H1 (cell line): ENCODE data around the gene SPTBN4.

Experiments
- CEBPB ChIP-seq: IDR thresholded peaks from 2 replicates; pipeline ENCODE4 v1.6.1; 2012; ENCODE audit warnings: low read depth, low read length
- EP300 ChIP-seq, 2 experiments: IDR thresholded peaks; 1 replicate in 1 of 2; 2 replicates in 1 of 2; pipeline ENCODE4 v1.6.1; 2011 to 2012; ENCODE audit warnings: low read depth in 2 of 2, low read length in 2 of 2, mild to moderate bottlenecking in 2 of 2, borderline replicate concordance in 1 of 2, inconsistent platforms in 1 of 2, moderate library complexity in 1 of 2
- POLR2A ChIP-seq, 2 experiments: IDR thresholded peaks; 1 replicate in 1 of 2; 2 replicates in 1 of 2; pipeline ENCODE4 v1.6.1; 2011; ENCODE audit warnings: low read depth in 2 of 2, low read length in 2 of 2, mild to moderate bottlenecking in 2 of 2; ENCODE audit errors: control extremely low read depth in 1 of 2
- SUZ12 ChIP-seq: fragments of 200-600 bp; sonication (generic); IDR thresholded peaks from 2 replicates; pipeline ENCODE4 v1.6.1; 2012; ENCODE audit warnings: mild to moderate bottlenecking, inconsistent platforms, low read length, moderate library complexity, mixed read lengths
- TF ChIP-seq, protein P1 (sequence below), 3 experiments: IDR thresholded peaks; 1 replicate in 2 of 3; 2 replicates in 1 of 3; pipeline versions ENCODE4 v1.5.1 to v1.6.1; 2011; ENCODE audit warnings: low read length in 3 of 3, mild to moderate bottlenecking in 3 of 3, inconsistent platforms in 2 of 3, low read depth in 1 of 3, moderate library complexity in 1 of 3; ENCODE audit not compliant: insufficient read depth in 1 of 3; ENCODE audit errors: control extremely low read depth in 1 of 3

DNA sequence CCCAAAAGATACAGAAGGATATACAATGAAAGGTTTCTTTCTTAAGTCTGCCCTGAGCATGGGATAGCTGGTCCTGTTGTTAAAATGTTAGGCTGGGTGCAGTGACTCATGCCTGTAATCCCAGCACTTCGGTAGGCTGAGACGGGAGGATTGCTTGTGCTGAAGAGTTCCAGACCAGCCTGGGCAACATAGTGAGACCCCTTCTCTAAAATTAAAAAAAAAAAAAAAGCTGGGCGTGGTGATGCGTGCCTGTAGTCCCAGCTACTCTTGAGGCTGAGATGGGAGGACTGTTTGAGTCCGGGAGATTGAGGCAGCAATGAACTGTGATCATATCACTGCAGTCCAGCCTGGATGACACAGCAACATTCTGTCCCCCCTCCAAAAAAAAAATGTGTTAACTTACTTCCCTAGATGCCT lies 57.3 kb downstream of the SPTBN4 start:
- TF ChIP-seq SUZ12 = no peak
- TF ChIP-seq EP300 (IDR thresholded peaks at IDR 0.05; ENCODE audit: borderline replicate concordance in 1 of 2, low read depth in 2 of 2, low read length in 2 of 2) = no peak
- TF ChIP-seq CEBPB = no peak
- no peak for TF ChIP-seq POLR2A (IDR thresholded peaks at IDR 0.05; ENCODE audit: control extremely low read depth in 1 of 2, low read depth in 2 of 2, low read length in 2 of 2)
- TF ChIP-seq, protein P1, sequence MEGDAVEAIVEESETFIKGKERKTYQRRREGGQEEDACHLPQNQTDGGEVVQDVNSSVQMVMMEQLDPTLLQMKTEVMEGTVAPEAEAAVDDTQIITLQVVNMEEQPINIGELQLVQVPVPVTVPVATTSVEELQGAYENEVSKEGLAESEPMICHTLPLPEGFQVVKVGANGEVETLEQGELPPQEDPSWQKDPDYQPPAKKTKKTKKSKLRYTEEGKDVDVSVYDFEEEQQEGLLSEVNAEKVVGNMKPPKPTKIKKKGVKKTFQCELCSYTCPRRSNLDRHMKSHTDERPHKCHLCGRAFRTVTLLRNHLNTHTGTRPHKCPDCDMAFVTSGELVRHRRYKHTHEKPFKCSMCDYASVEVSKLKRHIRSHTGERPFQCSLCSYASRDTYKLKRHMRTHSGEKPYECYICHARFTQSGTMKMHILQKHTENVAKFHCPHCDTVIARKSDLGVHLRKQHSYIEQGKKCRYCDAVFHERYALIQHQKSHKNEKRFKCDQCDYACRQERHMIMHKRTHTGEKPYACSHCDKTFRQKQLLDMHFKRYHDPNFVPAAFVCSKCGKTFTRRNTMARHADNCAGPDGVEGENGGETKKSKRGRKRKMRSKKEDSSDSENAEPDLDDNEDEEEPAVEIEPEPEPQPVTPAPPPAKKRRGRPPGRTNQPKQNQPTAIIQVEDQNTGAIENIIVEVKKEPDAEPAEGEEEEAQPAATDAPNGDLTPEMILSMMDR (IDR thresholded peaks at IDR 0.05; ENCODE audit: control extremely low read depth in 1 of 3, insufficient read depth in 1 of 3, low read depth in 1 of 3, low read length in 3 of 3) = no peak
